CD4-positive, alpha-beta T cell treated with Interleukin-12 subunit alpha and Interleukin-12 subunit beta, for 1 hour (primary cell): ENCODE data around the gene SLC28A1.

ENCODE experiments used
- DNase-seq: peaks from one replicate; pipeline ENCODE4 v3.0.0-alpha.2; 2020

The SLC28A1 gene

GRCh38 chr15:84944861-84945260 is 60.4 kb downstream of the SLC28A1 start:
- no peak for DNase-seq

DNA sequence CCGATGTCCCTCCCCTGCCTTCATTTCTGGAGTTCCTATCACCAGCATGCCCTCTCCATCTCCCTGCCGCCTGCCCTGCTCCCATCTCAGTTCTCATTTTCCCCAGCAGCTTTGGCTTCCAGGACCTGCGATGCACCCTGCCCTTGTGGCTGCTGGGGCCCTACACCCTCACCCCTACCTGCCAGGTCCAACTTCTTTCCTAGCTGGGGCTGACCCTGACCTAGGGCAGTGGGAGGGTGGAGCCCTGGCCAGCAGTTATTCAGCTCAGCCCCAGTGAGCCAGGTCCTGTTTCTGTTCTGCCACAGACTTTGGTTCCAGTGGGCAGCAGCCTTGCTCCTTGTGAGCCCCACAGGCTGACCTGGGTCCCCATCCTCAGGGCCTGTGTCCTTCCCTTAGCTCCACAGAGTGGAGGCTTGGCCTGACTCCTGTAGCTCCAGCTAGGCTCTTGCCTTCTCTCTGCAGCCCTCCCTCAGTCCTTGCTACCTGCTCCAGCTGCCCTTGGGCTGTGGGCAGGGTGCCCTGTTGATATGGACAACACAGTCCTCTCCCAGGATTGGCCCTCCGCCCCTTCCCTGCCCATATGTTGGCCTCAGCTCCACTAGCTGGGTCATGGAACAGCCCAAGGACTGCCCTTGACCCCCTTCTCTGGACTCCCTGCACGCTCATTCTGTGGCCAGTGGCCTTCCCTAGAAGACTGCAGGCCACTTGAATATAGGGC is 62.5 kb downstream of the SLC28A1 start:
- DNase-seq = no peak

DNA sequence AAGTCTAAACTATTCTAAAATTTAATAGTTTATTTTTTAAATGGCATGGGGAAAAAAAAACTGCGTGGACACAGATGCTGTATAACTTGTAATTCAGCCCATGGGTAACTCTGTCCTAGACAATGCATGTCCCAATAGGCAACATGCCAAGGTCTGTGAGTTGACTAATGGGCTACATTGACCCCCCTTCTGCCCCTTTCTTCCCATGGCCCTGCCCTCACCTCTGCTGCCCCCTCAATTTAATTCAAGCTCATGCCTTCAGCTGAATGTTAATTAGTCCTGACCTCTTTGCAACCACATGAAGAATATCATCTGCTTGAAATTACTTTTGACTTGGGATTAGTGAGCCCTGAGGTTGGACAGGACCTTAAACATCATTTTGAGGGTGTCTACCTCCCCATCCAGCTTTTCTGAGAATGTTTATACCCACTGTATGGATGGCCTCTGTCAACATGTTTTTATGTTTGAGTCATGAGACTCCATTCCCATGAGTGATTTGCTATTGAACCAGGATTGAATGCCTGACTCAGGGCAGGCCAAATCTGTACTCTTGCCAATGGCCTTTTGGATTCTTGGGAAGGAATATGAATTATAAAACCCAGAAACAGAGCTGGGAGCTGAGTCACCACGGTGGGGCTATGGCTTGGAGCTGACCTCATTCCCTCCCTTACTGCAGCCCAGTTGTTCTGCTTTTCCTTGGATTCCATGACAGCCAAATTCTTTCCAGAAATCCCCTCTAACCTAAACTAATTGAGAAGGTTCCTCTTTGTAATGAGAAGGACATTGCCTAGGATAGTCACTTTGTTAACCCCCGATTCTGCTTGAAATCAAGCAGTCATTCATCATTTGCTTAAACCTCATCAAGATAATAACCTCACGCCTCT is 63.7 kb downstream of the SLC28A1 start:
- no peak for DNase-seq

DNA sequence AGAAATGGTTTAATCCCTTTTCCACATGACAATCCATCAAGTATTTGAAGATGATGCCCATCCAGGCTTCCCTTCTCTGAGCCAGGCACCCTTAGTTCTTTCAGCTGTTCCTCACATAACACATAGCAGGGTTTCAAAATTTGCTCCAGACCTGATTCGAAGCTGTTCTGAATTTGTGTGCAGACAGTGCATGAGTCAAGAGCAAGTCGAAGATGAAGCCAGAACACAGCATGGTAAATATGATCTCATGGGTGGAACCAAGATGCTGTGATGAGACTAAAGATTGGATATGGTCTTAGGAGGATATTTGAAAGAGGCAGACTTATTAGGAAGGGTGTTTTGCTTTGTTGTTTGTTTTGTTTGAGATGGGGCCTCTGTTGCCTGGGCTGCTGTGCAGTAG is 64.6 kb downstream of the SLC28A1 start:
- DNase-seq = no peak

DNA sequence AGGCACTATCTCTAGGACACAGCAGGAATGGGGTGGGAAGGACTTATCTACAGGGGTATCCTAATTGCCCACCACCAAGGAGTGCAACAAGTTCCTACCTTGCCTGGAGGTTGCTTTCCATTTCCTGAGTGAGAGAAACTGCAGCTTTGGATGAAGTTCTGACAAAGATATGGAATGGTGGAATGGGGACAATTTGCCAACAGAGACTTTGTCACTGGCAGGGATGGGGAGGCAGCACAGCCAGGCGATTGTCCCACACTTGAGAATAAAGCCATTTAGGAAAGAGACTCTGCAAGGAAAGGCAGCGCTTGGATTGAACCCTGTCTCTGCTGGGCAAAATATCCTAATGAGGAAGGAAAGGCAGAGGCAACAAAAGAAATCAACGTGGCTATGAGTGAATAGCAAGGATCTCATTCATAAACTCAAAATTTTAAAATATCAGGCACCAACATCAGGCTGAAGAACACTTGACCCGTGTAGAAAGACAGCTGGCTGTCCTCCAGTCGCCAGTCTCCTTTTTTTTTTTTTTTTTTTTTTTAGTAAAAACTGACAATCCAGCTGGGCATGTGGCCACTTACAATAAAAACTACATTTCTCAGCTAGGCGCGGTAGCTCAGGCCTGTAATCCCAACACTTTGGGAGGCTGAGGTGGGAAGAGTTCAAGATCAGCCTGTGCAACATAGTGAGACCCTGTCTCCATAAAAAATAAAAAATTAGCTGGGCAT is 65.5 kb downstream of the SLC28A1 start:
- no peak for DNase-seq

- DNase-seq = no peak
Measured at GRCh38 chr15:84950570-84951111, 66.2 kb downstream of the SLC28A1 start.

GRCh38 chr15:84951736-84952135 is 67.3 kb downstream of the SLC28A1 start:
- DNase-seq = no peak

GRCh38 chr15:84953136-84953535 is 68.7 kb downstream of the SLC28A1 start:
- DNase-seq = no peak

GRCh38 chr15:84953726-84954125 is 69.3 kb downstream of the SLC28A1 start:
- DNase-seq = no peak

GRCh38 chr15:84955089-84955848 is 70.8 kb downstream of the SLC28A1 start:
- DNase-seq = peak; percentile 47

DNA sequence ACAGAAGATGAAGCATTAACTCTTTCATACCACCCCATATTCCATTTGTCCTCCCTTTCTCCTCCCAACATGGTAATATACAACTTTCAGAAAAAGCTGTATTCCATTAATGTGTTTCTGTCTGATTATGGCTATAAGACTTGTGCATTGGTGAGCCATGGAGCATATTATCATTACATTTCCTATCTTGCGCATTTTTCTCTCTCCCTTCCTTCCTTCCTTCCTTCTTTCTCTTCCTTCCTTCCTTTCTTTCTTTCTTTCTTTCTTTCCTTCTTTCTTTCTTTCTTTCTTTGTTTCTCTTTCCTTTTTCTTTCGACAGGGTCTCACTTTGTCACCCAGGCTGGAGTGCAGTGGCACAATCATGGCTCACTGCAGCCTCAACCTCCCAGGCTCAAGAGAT is 71.7 kb downstream of the SLC28A1 start:
- DNase-seq = no peak

DNA sequence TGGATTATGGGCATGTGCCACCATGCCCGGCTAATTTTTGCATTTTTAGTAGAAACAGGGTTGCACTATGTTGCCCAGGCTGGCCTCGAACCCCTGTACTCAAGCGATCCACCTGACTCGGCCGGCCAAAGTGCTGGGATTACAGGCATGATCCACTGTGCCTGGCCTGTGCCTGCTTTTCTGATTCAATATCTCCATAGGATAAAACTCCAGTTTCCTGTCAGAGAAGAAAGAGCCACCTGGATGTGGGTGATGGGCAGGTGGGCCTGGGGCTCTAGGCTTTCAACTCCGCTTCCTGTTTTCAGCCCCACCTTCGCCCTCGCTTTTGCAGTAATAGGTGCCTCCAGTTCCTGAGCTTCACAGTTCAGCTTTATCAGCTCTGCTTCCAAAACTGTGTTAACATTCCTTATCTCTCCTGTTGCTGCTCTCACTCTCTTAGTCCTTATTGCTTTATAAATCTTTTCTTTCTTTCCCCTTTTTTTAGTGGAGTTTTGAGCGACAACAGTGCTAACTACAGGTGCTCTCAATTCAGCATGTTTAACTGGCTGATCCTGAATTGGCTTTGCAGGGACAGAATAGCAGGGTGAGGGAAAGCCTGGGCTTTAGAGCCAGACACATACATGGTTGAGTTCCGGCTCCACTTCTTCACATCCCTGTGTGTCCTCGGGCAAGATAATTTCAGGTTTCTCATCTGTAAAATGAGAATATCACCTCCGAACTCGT is 76.1 kb downstream of the SLC28A1 start:
- no peak for DNase-seq

- no peak for DNase-seq
Measured at GRCh38 chr15:84961114-84961452, 76.6 kb downstream of the SLC28A1 start.

DNA sequence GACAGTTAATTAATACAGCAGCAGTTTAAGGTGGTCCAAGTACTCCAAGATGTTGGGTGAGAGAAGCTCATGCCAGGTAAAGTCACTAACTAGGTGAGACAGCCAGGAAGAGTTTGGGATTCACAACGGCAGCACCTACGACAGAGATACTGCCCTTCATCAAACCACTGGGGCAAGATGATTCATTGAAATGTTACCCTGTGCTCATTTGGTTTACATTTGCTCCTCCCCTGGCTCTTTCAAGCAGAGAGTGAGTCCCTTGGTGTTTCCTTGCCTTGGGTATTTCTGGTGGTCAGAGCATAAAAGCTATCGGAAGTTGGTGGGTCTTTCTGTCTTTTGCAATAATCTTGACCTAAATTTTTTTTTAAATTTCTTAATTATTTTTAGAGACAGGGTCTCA is 77.2 kb downstream of the SLC28A1 start:
- no peak for DNase-seq

DNA sequence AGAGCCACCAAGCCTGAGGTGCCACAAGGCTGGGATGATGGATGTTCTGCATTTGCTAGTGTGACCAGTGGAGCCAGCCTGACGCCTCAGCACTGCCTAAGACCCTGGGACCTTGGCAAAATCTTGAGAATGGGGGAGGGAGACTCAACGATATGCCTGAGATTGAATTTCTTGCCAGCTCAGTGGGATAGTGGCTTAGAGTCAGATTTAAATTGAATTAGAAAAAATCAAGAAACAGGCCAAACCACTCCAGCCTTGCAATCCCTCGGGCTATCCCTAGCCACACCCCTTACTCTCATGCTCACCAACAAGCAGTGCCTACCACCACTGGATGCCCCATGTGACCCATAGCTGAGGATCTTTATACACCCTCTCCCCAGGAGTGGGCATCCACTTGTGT is 78.5 kb downstream of the SLC28A1 start:
- no peak for DNase-seq

GRCh38 chr15:84967380-84967779 is 82.9 kb downstream of the SLC28A1 start:
- no peak for DNase-seq

- no peak for DNase-seq
Measured at GRCh38 chr15:84968301-84968700, 83.8 kb downstream of the SLC28A1 start.

- DNase-seq = no peak
Measured at GRCh38 chr15:84969257-84969656, 84.8 kb downstream of the SLC28A1 start.

- no peak for DNase-seq
Measured at GRCh38 chr15:84970843-84971242, 86.4 kb downstream of the SLC28A1 start.

DNA sequence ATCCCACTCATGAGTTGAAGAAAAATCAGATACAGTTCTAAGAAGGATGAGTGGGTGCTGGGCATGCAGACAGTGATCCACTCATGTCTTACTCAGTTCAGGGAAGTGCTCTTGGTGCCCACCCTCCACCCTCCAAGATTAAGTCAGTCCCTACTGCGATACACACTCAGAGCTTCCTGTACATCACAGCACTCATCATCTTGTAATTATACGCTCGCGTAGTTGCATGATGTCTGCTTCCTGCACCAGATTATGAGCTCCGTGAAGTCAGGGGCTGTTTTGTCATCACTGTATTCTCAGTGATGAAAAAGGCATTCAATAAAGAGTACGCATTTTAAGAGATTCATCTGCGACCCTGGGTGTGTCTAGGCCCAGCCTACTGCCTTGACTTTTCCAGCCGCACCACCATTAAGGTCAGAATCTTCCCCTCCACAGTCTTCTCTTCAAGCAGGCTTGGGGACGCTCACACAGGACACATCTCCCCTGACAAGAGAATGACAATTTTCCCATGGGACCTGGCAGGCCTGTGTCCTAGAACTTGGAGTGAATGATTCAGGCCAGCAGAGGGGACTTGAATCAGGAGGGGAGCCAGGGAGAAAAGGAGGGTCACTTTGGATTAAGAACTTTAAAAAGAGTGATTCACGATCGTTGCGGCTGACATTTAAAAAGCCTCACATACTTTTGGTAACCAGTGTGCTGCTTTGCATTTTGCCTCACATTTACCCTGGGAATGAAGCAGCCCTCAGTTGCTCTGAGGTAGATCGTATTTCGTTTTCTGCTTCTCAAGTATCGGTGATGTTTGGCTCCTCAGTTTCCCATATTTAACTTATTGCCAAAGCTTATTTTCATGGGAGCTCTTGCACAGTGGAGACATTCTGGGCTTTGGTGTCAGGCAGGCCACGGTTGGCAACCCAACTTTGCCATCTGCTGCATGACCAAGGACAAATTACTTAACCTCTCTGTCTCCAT is 89.3 kb downstream of the SLC28A1 start:
- DNase-seq = no peak

DNA sequence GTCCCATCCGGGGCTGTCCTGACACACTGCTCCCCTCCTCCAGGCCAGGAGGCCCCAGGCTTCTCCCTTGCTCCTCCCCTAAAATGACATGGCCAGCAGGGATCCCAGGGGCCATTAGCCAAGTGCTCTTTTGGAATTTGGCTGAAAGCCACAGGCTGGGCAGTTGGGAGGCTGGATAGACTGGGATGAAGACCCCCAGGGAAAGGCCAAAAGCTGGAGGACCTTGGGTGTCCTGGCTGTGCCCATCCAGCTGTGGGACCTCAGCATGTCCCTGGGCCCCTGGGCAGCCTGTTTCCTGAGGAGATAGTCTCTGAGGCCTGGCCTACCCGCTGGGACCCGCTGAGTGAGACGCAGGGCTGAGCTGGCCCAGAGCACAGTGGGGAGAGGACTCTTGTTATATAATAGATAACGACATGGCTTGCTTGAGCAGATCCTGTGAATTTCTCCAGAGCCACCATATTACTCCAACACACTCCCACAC is 91.4 kb downstream of the SLC28A1 start:
- DNase-seq = no peak
